ENCODE data around the gene MOG.
A peak's percentile ranks its signal among the peaks of the same experiment; 100 is the strongest.

Gene MOG

DNA sequence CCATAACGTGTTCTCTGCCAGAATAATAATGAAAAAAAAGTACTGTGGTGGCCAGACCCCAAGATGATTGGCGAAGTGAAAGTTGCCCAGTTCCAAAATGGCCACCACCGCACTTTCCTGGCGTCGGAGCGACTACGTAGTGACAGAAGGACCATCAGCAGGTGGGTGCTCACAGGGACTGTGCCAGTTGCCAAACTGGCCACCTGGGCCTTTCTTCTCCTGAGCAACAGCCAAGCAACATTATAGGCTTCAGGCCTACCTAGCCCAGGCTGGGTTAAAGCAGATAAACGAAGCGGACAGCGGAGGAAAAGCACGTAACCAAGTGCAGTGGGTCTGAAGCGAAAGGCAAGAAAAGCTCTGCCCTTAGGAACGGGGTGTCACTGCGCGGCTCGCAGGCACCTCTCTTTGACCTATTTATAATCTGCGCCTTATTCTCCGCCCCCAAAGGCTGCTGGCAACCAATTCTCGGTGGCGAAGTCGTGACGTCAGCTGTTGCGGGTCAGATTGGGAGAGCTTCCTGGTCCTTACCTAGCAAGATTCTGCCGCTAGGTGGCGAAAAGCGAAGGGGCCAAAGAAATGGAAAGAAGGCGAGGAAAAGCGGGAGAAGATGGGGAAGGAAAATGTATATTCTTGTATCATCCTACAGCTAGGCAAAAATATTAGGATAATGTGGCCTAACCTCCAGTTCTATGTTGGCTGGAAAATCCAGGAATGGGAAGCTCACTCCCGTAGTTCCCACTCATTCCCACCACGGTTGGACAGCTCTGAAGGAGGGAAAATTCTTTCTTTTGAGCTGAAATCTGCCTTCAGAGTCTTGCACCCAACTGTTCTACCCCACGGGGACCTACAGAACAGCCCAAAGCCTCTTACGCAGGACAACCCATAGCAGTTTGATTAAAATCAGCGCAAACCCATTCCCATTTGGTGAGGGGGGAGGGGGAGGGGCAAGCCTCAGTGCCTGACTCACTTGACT lies 6.9 kb upstream of the MOG start:
- Histone ChIP-seq H4K20me1 (ENCODE audit: control insufficient read depth, insufficient read depth, low read depth, low read length) (no peaks in the 10 kb centered on the region), H3F3A (ENCODE audit: control insufficient read depth, insufficient read depth) (peaks cover 2% of the 10 kb centered on the region; the same call in 1 of the 2 replicates), H3K27ac (ENCODE audit: low read depth, low read length) (no peak overlapping the region), H3K9me2 (replicated peaks; ENCODE audit: control insufficient read depth, low read length) (no peaks in the 10 kb centered on the region), H3K27me3 (ENCODE audit: control insufficient read depth, low read length) (peaks cover 6% of the 10 kb centered on the region; the same call in 1 of the 2 replicates), H3K4me1 (ENCODE audit: control insufficient read depth, low read length) (peaks cover 9% of the 10 kb centered on the region), H3K36me3 (ENCODE audit: control insufficient read depth, low read length) (no peaks in the 10 kb centered on the region), H3K79me2 (ENCODE audit: control insufficient read depth, low read length) (no peaks in the 10 kb centered on the region), H3K4me2 (ENCODE audit: low read length) (peak overlapping the region; percentile 98), H3K9me3 (ENCODE audit: control insufficient read depth, insufficient read depth, low read length) (no peaks in the 10 kb centered on the region), H3K4me3 (ENCODE audit: low read length) (peak overlapping the region; percentile 76)
- TF ChIP-seq, protein P1, sequence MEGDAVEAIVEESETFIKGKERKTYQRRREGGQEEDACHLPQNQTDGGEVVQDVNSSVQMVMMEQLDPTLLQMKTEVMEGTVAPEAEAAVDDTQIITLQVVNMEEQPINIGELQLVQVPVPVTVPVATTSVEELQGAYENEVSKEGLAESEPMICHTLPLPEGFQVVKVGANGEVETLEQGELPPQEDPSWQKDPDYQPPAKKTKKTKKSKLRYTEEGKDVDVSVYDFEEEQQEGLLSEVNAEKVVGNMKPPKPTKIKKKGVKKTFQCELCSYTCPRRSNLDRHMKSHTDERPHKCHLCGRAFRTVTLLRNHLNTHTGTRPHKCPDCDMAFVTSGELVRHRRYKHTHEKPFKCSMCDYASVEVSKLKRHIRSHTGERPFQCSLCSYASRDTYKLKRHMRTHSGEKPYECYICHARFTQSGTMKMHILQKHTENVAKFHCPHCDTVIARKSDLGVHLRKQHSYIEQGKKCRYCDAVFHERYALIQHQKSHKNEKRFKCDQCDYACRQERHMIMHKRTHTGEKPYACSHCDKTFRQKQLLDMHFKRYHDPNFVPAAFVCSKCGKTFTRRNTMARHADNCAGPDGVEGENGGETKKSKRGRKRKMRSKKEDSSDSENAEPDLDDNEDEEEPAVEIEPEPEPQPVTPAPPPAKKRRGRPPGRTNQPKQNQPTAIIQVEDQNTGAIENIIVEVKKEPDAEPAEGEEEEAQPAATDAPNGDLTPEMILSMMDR (IDR thresholded peaks at IDR 0.05; ENCODE audit: low read depth, low read length, poor library complexity, severe bottlenecking), result peak; percentile 95
- TF ChIP-seq EZH2phosphoT487 (IDR thresholded peaks at IDR 0.05; ENCODE audit: borderline replicate concordance, low read length), result no peak

DNA sequence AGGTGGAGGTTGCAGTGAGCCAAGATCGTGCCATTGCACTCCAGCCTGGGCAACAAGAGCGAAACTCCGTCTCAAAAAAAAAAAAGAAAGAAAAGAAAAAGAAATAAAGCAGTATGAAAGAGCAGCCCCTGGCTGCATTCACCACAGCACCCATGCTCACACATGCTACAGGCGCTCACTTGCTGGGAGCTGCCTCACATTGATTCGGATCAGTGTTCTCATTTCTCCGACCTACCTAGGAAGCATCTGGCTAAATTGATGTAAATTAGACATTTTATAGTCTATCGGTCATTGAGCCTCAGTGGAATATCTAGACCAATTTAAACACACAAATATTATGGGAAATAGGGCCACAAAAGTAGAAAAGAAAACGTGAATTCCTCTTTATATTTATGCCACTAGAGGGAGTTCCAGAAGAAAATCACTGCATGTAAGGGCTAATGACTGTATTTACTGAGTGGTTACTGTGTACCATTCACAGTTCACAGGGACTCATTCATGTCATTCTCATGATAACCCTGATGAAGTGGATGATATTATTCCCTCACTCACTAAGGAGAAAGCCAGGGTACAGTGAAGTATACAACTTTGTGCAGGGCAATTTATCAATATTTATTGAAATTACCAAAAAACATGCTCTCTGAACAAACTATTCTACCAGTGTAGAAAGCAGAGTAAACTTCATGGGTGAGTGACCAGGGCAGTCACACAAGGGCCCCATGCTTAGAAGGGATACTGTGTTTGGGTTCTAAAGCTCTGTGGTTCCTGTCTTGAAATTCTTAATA lies 5.3 kb upstream of the MOG start:
- Histone ChIP-seq H4K20me1 (ENCODE audit: control insufficient read depth, insufficient read depth, low read depth, low read length) (no peaks in the 10 kb centered on the region), H3K27me3 (ENCODE audit: control insufficient read depth, low read length) (peaks cover 6% of the 10 kb centered on the region; the same call in 1 of the 2 replicates), H3K9me2 (replicated peaks; ENCODE audit: control insufficient read depth, low read length) (no peaks in the 10 kb centered on the region), H3K27ac (ENCODE audit: low read depth, low read length) (no peak overlapping the region), H3K4me1 (ENCODE audit: control insufficient read depth, low read length) (peaks cover 9% of the 10 kb centered on the region), H3K4me2 (ENCODE audit: low read length) (no peak overlapping the region), H3K9me3 (ENCODE audit: control insufficient read depth, insufficient read depth, low read length) (no peaks in the 10 kb centered on the region), H3K36me3 (ENCODE audit: control insufficient read depth, low read length) (no peaks in the 10 kb centered on the region), H3K4me3 (ENCODE audit: low read length) (no peak overlapping the region), H3K79me2 (ENCODE audit: control insufficient read depth, low read length) (no peaks in the 10 kb centered on the region), H3F3A (ENCODE audit: control insufficient read depth, insufficient read depth) (peaks cover 2% of the 10 kb centered on the region; the same call in 1 of the 2 replicates)
- TF ChIP-seq, protein P1 (IDR thresholded peaks at IDR 0.05; ENCODE audit: low read depth, low read length, poor library complexity, severe bottlenecking), result peak; percentile 67
- no peak for TF ChIP-seq EZH2phosphoT487 (IDR thresholded peaks at IDR 0.05; ENCODE audit: borderline replicate concordance, low read length)

DNA sequence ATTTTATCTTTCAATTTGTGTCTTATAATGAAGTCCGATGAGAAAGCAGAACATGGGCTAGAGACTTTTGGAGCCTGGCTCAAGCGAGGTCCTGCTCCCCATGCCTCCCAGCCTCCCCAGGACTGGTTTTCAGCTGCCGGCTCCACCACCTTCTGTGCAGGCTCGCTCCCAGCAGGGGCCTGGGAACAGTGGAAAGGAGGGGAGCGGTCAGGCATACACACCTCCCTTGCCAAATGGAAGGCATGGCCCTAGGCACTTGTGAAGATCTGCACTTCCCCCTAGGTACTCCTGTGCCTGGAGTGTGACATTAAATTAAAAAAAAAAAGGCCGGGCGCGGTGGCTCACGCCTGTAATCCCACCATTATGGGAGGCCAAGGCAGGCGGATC lies 4.7 kb upstream of the MOG start:
- H3K4me3 ChIP-seq (ENCODE audit: low read length), result no peak overlapping the region
- TF ChIP-seq, protein P1 (IDR thresholded peaks at IDR 0.05; ENCODE audit: low read depth, low read length, poor library complexity, severe bottlenecking), result no peak
- no peak for TF ChIP-seq EZH2phosphoT487 (IDR thresholded peaks at IDR 0.05; ENCODE audit: borderline replicate concordance, low read length)
- no peaks in the 10 kb centered on the region for H3K79me2 ChIP-seq (ENCODE audit: control insufficient read depth, low read length)
- no peaks in the 10 kb centered on the region for H3K36me3 ChIP-seq (ENCODE audit: control insufficient read depth, low read length)
- peaks cover 6% of the 10 kb centered on the region; the same call in 1 of the 2 replicates for H3K27me3 ChIP-seq (ENCODE audit: control insufficient read depth, low read length)
- no peaks in the 10 kb centered on the region for H3K9me2 ChIP-seq (replicated peaks; ENCODE audit: control insufficient read depth, low read length)
- no peaks in the 10 kb centered on the region for H4K20me1 ChIP-seq (ENCODE audit: control insufficient read depth, insufficient read depth, low read depth, low read length)
- peaks cover 9% of the 10 kb centered on the region for H3K4me1 ChIP-seq (ENCODE audit: control insufficient read depth, low read length)
- H3K27ac ChIP-seq (ENCODE audit: low read depth, low read length), result no peak overlapping the region
- H3F3A ChIP-seq (ENCODE audit: control insufficient read depth, insufficient read depth), result peaks cover 2% of the 10 kb centered on the region; the same call in 1 of the 2 replicates
- no peak overlapping the region for H3K4me2 ChIP-seq (ENCODE audit: low read length)
- no peaks in the 10 kb centered on the region for H3K9me3 ChIP-seq (ENCODE audit: control insufficient read depth, insufficient read depth, low read length)
